Stimulated activated memory B cell treated with anti-CD40 and anti-IgM and Interleukin-4, amounts not matched to agents 10 μg/mL and 1 μg/mL and 100 μg/mL, for 72 hours (primary cell): ENCODE measurements around the gene MAPK10.
A peak's percentile ranks its signal among the peaks of the same experiment; 100 is the strongest.
"Not testable (repeated sequence)": the region's sequence is repeated elsewhere in the genome, so short reads cannot be mapped to it uniquely, and the experiment has no call there.

Source experiments
- ATAC-seq: fragments of 150-1000 bp; cut with Tn5 transposase; 2 replicates; pipeline ENCODE4 v1.10.0; 2021
- H3K27ac Mint-ChIP-seq: one replicate; pipeline ENCODE4 v1.8.0; 2022; ENCODE audit warnings: mild to moderate bottlenecking, mixed read lengths
- H3K27me3 Mint-ChIP-seq: one replicate; pipeline ENCODE4 v1.8.0; 2022; ENCODE audit warnings: mixed read lengths
- H3K36me3 Mint-ChIP-seq: one replicate; pipeline ENCODE4 v1.8.0; 2022; ENCODE audit warnings: mixed read lengths
- H3K4me1 Mint-ChIP-seq: one replicate; pipeline ENCODE4 v1.8.0; 2022; ENCODE audit warnings: mixed read lengths
- H3K4me3 Mint-ChIP-seq: one replicate; pipeline ENCODE4 v1.8.0; 2022; ENCODE audit warnings: mild to moderate bottlenecking, moderate library complexity, mixed read lengths
- H3K9me3 Mint-ChIP-seq: one replicate; pipeline ENCODE4 v1.8.0; 2022; ENCODE audit warnings: mixed read lengths

Gene MAPK10

DNA sequence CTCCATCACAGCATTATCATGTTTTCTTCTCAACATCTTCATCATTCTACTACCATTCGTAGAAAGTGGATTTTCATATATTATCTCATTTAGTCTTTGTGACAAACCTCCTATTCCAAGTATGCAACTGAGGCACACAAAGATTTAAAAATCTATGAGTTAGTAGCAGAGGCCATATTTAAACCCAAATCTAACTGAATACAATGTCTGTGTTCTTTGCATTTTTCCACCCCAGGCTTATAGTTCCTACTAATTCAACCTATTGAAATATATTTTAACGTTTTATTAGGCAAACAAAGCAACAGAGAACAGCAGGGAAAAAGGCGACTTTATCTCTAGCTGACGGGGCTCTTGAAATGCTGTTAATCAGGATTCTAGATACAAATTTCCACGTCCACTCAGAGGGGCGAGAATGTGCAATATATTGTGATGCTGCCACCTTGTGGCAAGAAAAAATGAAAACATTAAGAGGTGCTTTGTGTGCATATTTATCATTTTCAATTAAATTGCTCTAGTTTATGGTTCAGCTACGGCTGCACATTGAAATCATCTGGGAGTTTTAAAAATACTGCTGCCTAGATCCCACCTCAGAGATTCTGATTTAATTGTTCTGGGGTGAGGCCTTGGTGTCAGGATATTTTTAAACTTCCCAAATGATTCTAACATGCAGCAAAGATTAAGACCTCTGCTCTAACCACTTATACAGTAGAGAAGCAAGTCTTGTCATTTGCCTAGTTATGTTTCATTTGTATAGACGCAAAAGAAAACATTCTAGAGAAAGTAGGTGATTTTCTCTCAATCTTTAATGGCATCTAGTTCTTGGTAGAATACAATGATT is 315.9 kb downstream of the MAPK10 start:
- H3K4me3 Mint-ChIP-seq: no peak overlapping the region
- H3K36me3 Mint-ChIP-seq: no peaks in the 10 kb centered on the region
- H3K9me3 Mint-ChIP-seq: no peaks in the 10 kb centered on the region
- no peak for ATAC-seq
- no peak overlapping the region for H3K27ac Mint-ChIP-seq
- H3K4me1 Mint-ChIP-seq: no peaks in the 10 kb centered on the region
- H3K27me3 Mint-ChIP-seq: no peaks in the 10 kb centered on the region

DNA sequence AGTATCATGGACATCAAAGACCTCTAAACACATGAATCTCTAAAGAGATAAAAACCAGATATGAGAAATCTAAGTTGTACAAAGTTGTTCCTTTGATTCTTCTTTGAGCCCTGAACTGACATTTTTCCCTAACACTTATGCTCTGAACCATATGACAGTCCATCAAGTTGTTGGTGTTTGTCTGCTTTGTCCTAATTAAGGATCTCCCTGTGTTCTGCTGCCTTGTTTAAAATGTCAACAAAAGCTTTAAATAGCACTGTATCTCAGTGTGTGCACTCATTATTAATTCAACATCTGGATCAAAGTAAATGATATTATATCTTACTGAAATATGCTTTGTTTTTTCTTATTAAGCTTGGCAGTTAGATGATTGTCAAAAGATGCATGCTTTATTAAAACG is 321.8 kb downstream of the MAPK10 start:
- Mint-ChIP-seq H3K27me3 (peaks cover 27% of the 10 kb centered on the region), H3K4me1 (peaks cover 5% of the 10 kb centered on the region), H3K9me3 (no peaks in the 10 kb centered on the region), H3K36me3 (no peaks in the 10 kb centered on the region), H3K4me3 (no peak overlapping the region), H3K27ac (no peak overlapping the region)
- no peak for ATAC-seq

DNA sequence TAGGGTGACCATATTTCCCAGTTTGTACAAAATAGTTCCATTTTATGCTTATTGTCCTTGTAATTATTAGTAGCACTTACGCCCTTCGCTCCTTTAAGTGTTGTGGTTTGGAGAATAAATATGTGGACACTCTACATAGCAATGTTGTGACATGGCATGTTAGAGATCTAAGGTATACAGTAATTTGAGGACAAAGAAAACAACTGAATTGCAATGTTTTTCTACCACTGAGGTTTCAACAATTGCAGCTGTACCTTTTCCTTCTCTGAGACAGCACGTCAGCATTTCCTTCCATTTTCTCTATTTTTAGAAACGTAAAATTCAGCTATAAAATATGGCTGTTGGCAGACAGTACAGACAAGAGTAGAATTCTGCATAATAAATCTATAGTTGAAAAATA is 323.1 kb downstream of the MAPK10 start:
- peaks cover 40% of the 10 kb centered on the region for H3K27me3 Mint-ChIP-seq

DNA sequence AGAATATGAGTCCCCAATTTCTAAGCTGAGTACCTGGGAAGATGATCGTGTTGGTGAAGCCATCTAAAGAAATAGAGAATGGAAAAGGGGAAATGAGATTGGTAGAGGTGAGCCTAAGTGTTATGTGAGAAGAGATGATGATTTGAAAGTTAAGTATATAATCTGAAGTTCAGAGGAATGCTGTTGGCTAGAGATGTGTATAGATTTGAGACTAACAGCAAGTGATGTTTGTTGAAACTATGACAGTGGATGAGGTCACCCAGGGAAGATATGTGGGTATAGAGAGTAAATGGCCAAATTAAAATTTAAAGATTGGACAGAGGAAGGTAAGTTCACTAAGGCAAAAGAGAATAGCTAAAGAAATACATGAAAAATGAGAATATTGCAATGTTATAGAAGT is 324.2 kb downstream of the MAPK10 start:
- Mint-ChIP-seq H3K9me3 (no peaks in the 10 kb centered on the region), H3K36me3 (no peaks in the 10 kb centered on the region), H3K27me3 (peaks cover 51% of the 10 kb centered on the region), H3K27ac (no peak overlapping the region), H3K4me1 (peaks cover 5% of the 10 kb centered on the region), H3K4me3 (no peak overlapping the region)
- ATAC-seq: no peak

More for the DNA sequence above, 323.1 kb downstream of the MAPK10 start:
- Mint-ChIP-seq H3K4me3 (no peak overlapping the region), H3K36me3 (no peaks in the 10 kb centered on the region), H3K27ac (no peak overlapping the region), H3K9me3 (no peaks in the 10 kb centered on the region), H3K4me1 (peaks cover 5% of the 10 kb centered on the region)
- ATAC-seq: no peak

DNA sequence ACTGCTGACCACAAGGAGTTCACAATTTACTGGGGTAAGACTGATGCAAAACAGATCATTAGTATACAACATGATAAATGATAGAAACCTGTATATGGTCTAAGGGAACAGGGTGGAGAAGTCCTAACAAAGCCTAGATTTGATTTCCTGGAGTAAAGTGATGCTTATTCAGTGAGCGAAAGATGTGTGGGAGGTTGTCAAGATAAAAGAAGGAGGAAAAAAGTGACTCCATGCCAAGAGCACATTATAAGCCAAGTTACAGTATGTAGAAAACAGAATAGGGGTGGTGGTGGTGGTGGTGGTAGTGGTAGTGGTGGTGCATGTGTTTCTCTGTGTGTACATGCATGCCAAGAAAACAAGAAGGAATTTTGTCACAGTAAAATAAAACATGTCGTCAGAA is 325.2 kb downstream of the MAPK10 start:
- H3K27ac Mint-ChIP-seq: no peak overlapping the region
- ATAC-seq: no peak
- H3K27me3 Mint-ChIP-seq: peaks cover 56% of the 10 kb centered on the region
- H3K4me3 Mint-ChIP-seq: no peak overlapping the region
- no peaks in the 10 kb centered on the region for H3K36me3 Mint-ChIP-seq
- H3K9me3 Mint-ChIP-seq: no peaks in the 10 kb centered on the region
- H3K4me1 Mint-ChIP-seq: peaks cover 5% of the 10 kb centered on the region

DNA sequence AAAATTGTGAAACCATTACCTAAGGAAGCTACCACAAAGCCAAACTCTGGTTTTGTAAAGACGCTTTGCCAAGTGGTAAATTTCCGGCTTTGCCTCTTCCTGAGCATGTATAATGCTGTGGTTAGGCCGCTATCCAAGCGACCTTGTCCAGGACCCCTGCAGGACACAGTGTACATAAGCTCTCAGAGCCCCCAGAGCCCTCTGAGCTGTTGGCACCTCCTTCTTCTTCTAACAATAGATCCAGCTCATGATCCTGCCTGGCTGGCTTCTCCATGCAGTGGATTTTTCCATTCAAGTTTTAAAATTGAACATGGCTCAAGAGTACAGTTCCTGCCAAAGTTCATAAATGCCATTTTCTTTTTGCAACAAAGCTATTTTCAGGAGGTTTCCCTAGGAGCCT is 326.7 kb downstream of the MAPK10 start:
- peaks cover 5% of the 10 kb centered on the region for H3K4me1 Mint-ChIP-seq
- H3K9me3 Mint-ChIP-seq: no peaks in the 10 kb centered on the region
- no peaks in the 10 kb centered on the region for H3K36me3 Mint-ChIP-seq
- no peak overlapping the region for H3K27ac Mint-ChIP-seq
- H3K4me3 Mint-ChIP-seq: no peak overlapping the region
- peaks cover 56% of the 10 kb centered on the region for H3K27me3 Mint-ChIP-seq
- ATAC-seq: no peak

DNA sequence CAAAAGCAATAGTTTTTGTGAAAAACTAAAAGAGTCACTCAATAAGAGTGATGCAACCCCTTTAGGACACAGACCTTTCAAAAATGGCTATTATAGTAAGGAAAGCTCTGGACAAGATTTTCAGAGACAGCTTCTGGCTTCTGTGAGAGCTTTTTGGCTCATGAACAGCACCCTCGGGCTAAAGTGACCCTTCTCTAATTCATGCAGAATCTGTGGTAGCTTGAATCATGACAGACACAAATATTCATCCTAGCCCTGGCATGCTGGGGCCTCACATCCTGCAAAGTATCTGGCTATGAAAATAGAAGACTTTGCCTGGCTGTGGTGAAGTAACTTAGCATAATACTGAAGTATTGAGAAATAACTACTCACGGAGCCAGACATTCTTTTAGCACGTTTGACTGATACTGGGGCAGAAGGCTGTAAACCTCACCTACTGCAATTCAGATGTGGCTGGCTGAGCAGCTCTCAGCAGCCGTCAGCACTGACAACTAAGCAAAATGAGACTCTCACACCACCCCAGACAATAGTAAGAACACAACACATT is 327.3 kb downstream of the MAPK10 start:
- Mint-ChIP-seq H3K9me3 (no peaks in the 10 kb centered on the region), H3K27me3 (peaks cover 56% of the 10 kb centered on the region), H3K36me3 (no peaks in the 10 kb centered on the region), H3K27ac (no peak overlapping the region), H3K4me1 (peaks cover 5% of the 10 kb centered on the region), H3K4me3 (no peak overlapping the region)
- no peak for ATAC-seq

DNA sequence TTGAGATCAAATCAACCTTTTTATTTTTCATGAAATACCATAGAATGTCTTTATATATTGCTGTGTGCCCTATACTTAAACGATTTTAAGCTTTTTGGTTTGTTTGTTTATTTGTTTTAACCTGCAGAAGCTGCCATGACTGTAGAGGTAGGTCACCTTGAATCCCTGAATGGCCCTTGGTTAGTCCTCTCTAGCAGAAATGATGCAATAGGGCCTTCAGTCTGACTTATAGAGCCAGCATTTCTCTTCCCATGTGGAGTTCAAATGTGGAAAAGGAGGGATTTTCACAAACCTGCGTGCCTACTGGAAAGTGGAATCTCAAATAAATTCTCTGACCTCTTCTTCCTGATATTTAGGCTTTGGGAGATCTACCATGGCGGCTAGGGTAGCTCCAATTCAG is 327.9 kb downstream of the MAPK10 start:
- H3K4me3 Mint-ChIP-seq: no peak overlapping the region
- no peak overlapping the region for H3K27ac Mint-ChIP-seq
- H3K9me3 Mint-ChIP-seq: no peaks in the 10 kb centered on the region
- H3K4me1 Mint-ChIP-seq: peaks cover 5% of the 10 kb centered on the region
- H3K36me3 Mint-ChIP-seq: no peaks in the 10 kb centered on the region
- ATAC-seq: no peak
- H3K27me3 Mint-ChIP-seq: peaks cover 56% of the 10 kb centered on the region

DNA sequence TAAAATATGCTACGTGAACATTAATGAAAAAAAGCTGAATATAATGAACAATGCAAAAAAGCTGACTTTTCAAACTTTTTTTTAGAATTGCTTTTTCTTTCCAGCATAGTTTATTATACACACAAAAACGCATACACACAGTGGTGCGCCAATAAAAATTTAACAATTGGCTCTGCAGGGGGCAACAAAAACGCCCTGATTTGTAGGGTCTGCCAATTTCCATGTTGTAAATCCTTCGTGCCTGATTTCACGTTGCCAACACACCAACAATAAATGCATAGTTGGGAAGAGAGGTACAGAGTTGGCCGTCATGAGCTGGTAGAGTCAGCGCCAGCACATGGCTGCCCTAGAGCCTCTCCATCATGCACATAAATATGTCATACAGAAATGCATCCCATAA is 333.1 kb downstream of the MAPK10 start:
- Mint-ChIP-seq H3K27ac (no peak overlapping the region), H3K27me3 (peaks cover 15% of the 10 kb centered on the region), H3K9me3 (no peaks in the 10 kb centered on the region), H3K36me3 (no peaks in the 10 kb centered on the region), H3K4me3 (no peak overlapping the region), H3K4me1 (peaks cover 6% of the 10 kb centered on the region)
- no peak for ATAC-seq

DNA sequence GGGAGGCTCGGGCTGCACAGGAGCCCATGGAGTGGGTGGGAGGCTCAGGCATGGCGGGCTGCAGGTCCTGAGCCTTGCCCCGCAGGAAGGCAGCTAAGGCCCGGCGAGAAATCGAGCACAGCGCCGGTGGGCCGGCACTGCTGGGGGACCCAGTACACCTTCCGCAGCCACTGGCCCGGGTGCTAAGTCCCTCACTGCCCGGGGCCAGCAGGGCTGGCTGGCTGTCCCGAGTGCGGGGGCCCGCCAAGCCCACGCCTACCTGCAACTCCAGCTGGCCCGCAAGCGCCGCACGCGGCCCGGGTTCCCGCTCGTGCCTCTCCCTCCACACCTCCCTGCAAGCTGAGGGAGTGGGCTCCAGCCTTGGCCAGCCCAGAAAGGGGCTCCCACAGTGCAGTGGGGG is 338.2 kb downstream of the MAPK10 start:
- H3K9me3 Mint-ChIP-seq, H3K4me3 Mint-ChIP-seq, H3K27me3 Mint-ChIP-seq, ATAC-seq, H3K27ac Mint-ChIP-seq, H3K36me3 Mint-ChIP-seq, H3K4me1 Mint-ChIP-seq: not testable (repeated sequence)

DNA sequence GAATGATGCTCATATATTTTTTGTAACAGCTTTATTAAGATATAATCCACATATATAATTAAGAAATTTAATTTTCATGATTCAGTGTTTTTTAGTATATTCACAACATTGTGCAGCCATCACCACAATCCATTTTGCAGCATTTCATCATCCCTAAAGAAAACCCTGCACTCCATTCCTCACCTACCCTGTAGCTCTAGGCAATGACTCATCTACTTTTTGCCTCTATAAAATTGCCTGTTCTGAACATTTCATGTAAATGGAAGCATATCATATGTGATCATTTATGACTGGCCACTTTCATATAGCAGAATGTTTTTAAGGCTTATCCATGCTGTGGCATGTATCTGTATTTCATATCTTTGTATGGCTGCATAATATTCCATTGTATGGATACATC is 339.9 kb downstream of the MAPK10 start:
- Mint-ChIP-seq H3K27ac (no peak overlapping the region), H3K4me3 (no peak overlapping the region), H3K9me3 (no peaks in the 10 kb centered on the region), H3K36me3 (no peaks in the 10 kb centered on the region), H3K4me1 (peaks cover 11% of the 10 kb centered on the region), H3K27me3 (no peaks in the 10 kb centered on the region)
- no peak for ATAC-seq

DNA sequence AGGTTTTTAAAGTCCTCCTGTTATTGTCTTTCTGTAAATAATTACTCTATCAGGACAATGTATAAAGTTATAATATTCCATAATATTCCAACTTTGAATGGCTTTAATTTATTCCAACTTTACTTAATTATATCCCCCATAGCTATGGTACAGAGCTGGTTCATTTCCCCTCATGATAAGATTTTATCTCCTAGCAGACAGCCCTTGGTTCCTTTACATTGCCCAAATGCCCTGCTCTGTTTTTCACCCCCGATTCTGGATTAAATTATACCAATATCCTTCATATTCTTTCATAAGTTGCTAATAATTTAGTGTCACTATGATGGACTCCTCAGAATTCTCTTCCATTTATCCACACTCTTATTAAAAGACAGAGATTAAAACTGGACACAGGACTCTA is 340.5 kb downstream of the MAPK10 start:
- H3K27me3 Mint-ChIP-seq: no peaks in the 10 kb centered on the region
- H3K4me3 Mint-ChIP-seq: no peak overlapping the region
- no peaks in the 10 kb centered on the region for H3K9me3 Mint-ChIP-seq
- no peaks in the 10 kb centered on the region for H3K36me3 Mint-ChIP-seq
- H3K27ac Mint-ChIP-seq: no peak overlapping the region
- H3K4me1 Mint-ChIP-seq: peaks cover 12% of the 10 kb centered on the region
- no peak for ATAC-seq

DNA sequence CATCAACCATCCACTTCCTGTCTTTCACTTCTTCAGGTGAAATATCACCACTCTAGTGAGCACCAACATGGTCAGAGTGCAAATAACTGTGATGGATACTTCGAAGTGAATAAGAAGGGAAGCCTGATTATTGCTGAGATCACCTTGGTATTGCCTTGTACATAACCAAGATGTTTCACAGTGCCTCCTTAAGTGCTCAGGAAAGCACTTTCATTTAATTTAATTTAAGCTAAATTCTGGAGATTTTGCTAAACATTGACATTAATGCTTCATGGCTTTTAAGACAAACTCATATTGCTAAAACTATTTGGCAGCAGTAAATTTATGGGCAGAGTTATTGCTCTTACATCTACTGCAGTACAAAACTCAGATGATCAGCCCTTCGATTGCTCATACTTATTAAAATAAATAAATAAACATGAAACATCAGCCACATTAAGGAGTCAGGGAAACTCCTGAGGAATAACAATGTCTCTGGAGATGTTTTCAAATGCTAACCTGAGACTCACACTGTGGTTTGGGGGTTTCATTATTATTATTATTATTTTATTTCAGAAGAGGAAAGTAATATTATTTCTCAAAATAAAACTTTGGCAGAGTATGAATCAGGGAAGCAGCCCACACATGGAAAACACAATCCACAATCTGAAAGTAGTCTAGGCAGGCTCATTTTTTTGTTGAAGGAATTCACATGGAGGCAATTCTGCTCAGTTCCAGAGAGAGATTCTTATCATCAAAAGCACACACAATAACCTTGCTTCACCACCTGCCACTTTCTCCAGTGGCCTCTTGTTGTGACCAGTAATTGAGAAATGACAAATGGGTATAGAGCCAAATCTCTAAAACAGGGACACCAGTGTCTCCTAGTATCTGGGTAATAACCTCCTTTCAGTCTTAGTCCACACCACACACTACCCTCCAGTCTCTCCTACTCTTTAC is 344.2 kb downstream of the MAPK10 start:
- no peak overlapping the region for H3K27ac Mint-ChIP-seq
- H3K4me3 Mint-ChIP-seq: no peak overlapping the region
- no peak for ATAC-seq
- H3K36me3 Mint-ChIP-seq: no peaks in the 10 kb centered on the region
- peaks cover 12% of the 10 kb centered on the region for H3K4me1 Mint-ChIP-seq
- no peaks in the 10 kb centered on the region for H3K27me3 Mint-ChIP-seq
- no peaks in the 10 kb centered on the region for H3K9me3 Mint-ChIP-seq

DNA sequence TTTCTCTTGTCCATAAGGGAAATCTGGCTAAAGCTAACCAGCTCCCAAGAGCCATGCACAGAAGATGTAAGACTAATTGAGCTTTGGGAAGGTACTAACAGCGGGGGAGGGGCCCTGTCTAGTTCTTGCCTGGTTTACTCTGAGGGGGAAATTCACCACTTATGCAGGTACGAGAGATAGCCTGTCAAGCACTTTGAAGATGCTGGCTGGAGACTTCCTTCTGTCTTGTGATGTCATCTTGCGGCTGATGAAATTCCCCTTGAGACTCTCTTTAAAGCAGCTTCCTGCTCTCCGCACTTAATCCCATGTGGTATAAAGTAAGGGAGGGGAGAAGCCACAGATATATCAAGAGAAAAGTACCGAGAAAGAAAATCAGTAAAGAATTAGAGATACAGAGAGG is 345.3 kb downstream of the MAPK10 start:
- Mint-ChIP-seq H3K36me3 (no peaks in the 10 kb centered on the region), H3K9me3 (no peaks in the 10 kb centered on the region), H3K27ac (peak overlapping the region; percentile 73), H3K4me1 (peaks cover 12% of the 10 kb centered on the region), H3K4me3 (peak overlapping the region; percentile 71), H3K27me3 (no peaks in the 10 kb centered on the region)
- peak; percentile 76 for ATAC-seq

DNA sequence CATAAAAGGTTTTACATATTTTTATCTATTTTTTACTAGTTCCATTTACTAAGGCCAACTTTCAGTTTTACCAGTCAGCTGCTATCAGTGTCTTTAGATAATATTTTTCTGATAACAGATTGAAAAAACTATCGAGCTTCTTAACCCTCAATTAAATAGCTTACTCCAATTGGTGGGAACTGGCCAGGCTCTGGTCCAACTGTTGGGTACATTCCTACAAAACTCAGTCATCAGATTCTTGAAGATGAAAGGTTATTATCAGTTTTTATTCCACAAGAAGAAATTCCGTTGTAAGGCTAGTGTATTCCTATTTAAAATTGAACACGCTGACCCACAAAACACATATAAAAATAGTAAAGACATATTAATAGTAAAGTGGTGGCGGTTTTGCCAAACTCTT is 346.2 kb downstream of the MAPK10 start:
- no peak for ATAC-seq
- H3K4me1 Mint-ChIP-seq: peaks cover 12% of the 10 kb centered on the region
- no peak overlapping the region for H3K27ac Mint-ChIP-seq
- no peaks in the 10 kb centered on the region for H3K27me3 Mint-ChIP-seq
- no peaks in the 10 kb centered on the region for H3K9me3 Mint-ChIP-seq
- no peaks in the 10 kb centered on the region for H3K36me3 Mint-ChIP-seq
- no peak overlapping the region for H3K4me3 Mint-ChIP-seq
